KMS-11 (cell line): ENCODE results near the gene SORCS2.

Source experiments
- H2AFZ ChIP-seq: fragments of 200-600 bp; sonication (generic); 2 replicates; pipeline ENCODE4 v1.6.1; 2016; ENCODE audit warnings: antibody characterized with exemption, mixed run types, low read depth
- H3K27ac ChIP-seq: fragments of 200-600 bp; sonication (generic); 2 replicates; pipeline ENCODE4 v1.6.1; 2016; ENCODE audit warnings: mild to moderate bottlenecking, mixed run types
- H3K27me3 ChIP-seq: fragments of 200-600 bp; sonication (generic); 2 replicates; pipeline ENCODE4 v1.6.1; 2017; ENCODE audit warnings: mild to moderate bottlenecking, low read depth, mixed run types, moderate library complexity; ENCODE audit not compliant: insufficient read depth
- H3K36me3 ChIP-seq: fragments of 200-600 bp; sonication (generic); 2 replicates; pipeline ENCODE4 v1.6.1; 2017; ENCODE audit warnings: mild to moderate bottlenecking, mixed run types; ENCODE audit not compliant: insufficient read depth
- H3K4me1 ChIP-seq: fragments of 200-600 bp; sonication (generic); 2 replicates; pipeline ENCODE4 v1.6.1; 2016; ENCODE audit warnings: mild to moderate bottlenecking, low read depth, mixed run types; ENCODE audit not compliant: poor library complexity, severe bottlenecking
- H3K4me2 ChIP-seq: fragments of 200-600 bp; sonication (generic); 2 replicates; pipeline ENCODE4 v1.7.0; 2016; ENCODE audit warnings: mild to moderate bottlenecking, mixed run types
- H3K4me3 ChIP-seq: fragments of 200-600 bp; sonication (generic); IDR thresholded peaks from 2 replicates; pipeline ENCODE4 v1.6.1; 2017; ENCODE audit warnings: low read depth, low read length, mixed read lengths; ENCODE audit not compliant: insufficient read depth
- H3K79me2 ChIP-seq: fragments of 200-600 bp; sonication (generic); 2 replicates; pipeline ENCODE4 v1.6.1; 2016; ENCODE audit warnings: low read depth, mixed run types; ENCODE audit not compliant: insufficient read depth
- H3K9ac ChIP-seq: fragments of 200-600 bp; sonication (generic); 2 replicates; pipeline ENCODE4 v1.6.1; 2016; ENCODE audit warnings: mild to moderate bottlenecking, mixed run types
- H4K20me1 ChIP-seq: fragments of 200-600 bp; sonication (generic); 2 replicates; pipeline ENCODE4 v1.6.1; 2016; ENCODE audit warnings: mild to moderate bottlenecking, mixed run types; ENCODE audit not compliant: insufficient read depth
- CTCF ChIP-seq: fragments of 200-600 bp; sonication (generic); conservative IDR thresholded peaks from 2 replicates; pipeline ENCODE4 v1.6.1; 2017; ENCODE audit warnings: low read depth, mild to moderate bottlenecking, antibody characterized with exemption, low read length, moderate library complexity, mixed read lengths

Gene SORCS2

DNA sequence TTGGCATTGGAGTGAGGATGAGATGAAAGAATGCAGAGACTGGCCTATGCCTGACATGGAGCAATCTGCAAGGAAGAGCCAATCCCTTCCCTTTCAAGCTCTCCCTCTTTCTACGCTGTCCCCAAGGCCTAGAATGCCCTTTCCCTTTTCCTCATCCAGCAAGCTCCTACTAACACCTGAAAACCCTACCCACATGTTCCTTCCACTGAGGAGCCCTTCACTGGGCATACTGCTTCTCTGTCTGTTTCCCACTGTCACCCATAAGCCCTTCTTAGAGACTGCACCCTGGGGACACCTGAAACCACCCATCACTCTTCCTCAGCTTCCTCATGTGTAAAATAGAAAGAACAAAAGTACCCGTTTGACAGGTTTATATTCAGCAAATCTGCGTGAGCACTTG, 492.0 kb downstream of the SORCS2 start:
- no peaks in the 10 kb centered on the region for H3K79me2 ChIP-seq
- no peaks in the 10 kb centered on the region for H3K36me3 ChIP-seq
- TF ChIP-seq CTCF, result no peak
- H3K9ac ChIP-seq, result no peak overlapping the region
- H3K4me2 ChIP-seq, result no peak overlapping the region
- no peaks in the 10 kb centered on the region for H3K27me3 ChIP-seq
- no peaks in the 10 kb centered on the region for H3K4me1 ChIP-seq
- H2AFZ ChIP-seq, result no peak overlapping the region
- no peak overlapping the region for H3K27ac ChIP-seq
- no peak overlapping the region for H3K4me3 ChIP-seq
- H4K20me1 ChIP-seq, result no peaks in the 10 kb centered on the region

DNA sequence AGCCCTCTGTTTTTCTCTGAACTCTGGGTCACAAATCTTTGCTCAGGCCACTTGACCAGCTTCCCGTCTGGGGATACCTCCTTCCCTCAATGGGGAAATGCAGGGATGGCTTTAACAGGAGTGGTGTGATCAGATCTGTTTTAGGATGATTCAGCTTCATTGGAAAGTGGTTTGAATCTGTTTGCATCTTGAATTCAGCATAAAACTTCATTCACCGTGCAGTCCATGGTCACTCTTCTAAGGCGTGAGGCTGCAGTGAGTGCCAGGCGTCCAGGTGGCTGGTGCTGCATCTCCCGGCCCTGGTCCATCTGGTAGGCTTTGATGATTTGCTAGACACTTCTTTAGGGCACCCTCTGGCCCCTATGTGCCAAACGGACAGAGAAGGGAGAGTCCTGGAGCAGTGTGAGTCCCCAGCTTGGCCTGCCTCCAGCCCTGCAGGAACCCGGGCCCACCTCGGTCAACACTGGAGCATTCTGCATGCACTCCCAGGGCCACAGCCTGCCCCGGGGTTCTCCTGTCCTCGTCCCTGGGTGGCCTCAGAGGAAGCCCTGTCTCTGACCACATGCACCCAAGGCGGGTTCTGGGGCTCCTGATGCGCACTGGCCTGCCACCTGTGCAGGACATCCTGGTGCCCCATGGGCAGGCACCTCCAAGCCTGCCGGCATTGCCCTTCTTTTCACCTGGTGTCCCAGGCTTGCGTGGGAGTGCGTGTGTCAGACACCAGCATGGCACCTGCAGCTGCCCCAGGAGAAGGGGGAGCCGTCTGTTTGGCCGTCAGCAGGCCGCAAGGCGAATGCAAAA, 493.9 kb downstream of the SORCS2 start:
- Histone ChIP-seq H3K79me2 (no peaks in the 10 kb centered on the region), H4K20me1 (no peaks in the 10 kb centered on the region), H3K4me2 (no peak overlapping the region), H2AFZ (no peak overlapping the region), H3K4me3 (no peak overlapping the region), H3K36me3 (no peaks in the 10 kb centered on the region), H3K9ac (no peak overlapping the region), H3K27me3 (no peaks in the 10 kb centered on the region), H3K27ac (no peak overlapping the region), H3K4me1 (no peaks in the 10 kb centered on the region)
- TF ChIP-seq CTCF, result no peak

DNA sequence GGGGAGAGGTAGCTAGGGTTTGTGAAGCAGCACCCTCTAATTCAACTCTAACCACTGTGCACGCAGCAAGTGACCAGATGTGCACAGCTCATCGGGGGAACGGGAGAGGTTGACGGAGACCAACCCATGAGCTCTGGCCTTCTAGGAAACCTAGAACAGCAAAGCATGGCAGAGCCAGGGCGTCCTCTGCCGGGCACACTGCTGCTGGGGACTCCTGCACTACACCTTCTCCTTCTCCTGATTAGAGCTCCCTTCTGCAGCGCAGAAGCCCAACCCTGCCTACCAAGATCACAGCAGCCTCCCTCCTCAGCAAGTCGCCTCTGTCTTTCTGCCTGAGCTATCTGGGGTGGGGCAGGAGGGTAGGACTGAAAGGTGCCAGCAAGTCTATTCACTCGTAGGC, 494.7 kb downstream of the SORCS2 start:
- no peaks in the 10 kb centered on the region for H3K4me1 ChIP-seq
- H3K4me2 ChIP-seq, result no peak overlapping the region
- H4K20me1 ChIP-seq, result no peaks in the 10 kb centered on the region
- no peak overlapping the region for H3K4me3 ChIP-seq
- no peak overlapping the region for H3K27ac ChIP-seq
- H2AFZ ChIP-seq, result no peak overlapping the region
- H3K27me3 ChIP-seq, result no peaks in the 10 kb centered on the region
- no peak overlapping the region for H3K9ac ChIP-seq
- H3K79me2 ChIP-seq, result no peaks in the 10 kb centered on the region
- no peaks in the 10 kb centered on the region for H3K36me3 ChIP-seq
- no peak for TF ChIP-seq CTCF

DNA sequence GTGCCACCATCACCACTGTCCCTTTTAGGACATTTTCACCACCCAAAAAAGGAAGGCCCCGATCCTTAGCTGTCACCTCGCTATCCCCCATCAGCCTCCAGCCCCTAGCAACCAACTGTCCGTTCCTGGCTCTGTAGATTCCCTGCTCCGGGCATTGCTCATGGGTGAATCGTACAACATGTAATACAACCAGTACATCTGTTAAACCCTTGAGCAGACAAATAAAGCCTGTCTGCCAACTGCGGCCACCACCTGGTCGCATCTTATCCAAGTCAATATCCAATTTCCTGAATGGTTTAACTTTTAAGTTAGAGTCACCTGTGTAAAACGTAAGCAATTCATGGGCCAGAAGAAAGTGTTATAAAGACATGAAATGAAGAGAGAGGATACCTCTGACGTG, 495.5 kb downstream of the SORCS2 start:
- Histone ChIP-seq H2AFZ (no peak overlapping the region), H3K27me3 (no peaks in the 10 kb centered on the region), H3K27ac (no peak overlapping the region), H3K9ac (no peak overlapping the region), H4K20me1 (no peaks in the 10 kb centered on the region), H3K4me3 (no peak overlapping the region), H3K79me2 (no peaks in the 10 kb centered on the region), H3K4me2 (no peak overlapping the region), H3K4me1 (no peaks in the 10 kb centered on the region), H3K36me3 (no peaks in the 10 kb centered on the region)
- no peak for TF ChIP-seq CTCF
